K562 (cell line): Measurements from ENCODE around the gene SATB1. TPM values are rescaled to one million over a fixed set of nuclear protein-coding genes. Genes with fewer than 3 reads are reported as not detected.

Experiments
- ATAC-seq: fragments of 200-7000 bp; cut with Tn5 transposase; 3 replicates; pipeline ENCODE4 v1.9.1; 2020; ENCODE audit warnings: moderate library complexity
- BruUV-seq: library from RNA; stranded (reverse); fragments of 400-500 nt; replicated peaks from 2 replicates; lab custom pipeline; 2021; lab: Mats Ljungman, UMichigan
- CTCF ChIA-PET: fragments of 300-600 bp; formaldehyde crosslinking; extraction: SDS; loops from one replicate; lab custom pipeline; 2021; ENCODE audit warnings: low intra/inter-chr PET ratio; lab: Yijun Ruan, JAX
- POLR2A ChIA-PET: fragments of 300-600, 350-650 bp; sonication (Branson Sonifier 250); formaldehyde crosslinking; extraction: SDS; loops from one replicate; lab custom pipeline; 2021; ENCODE audit warnings: antibody characterized with exemption, inconsistent platforms; lab: Yijun Ruan, JAX
- DNase-seq, 4 experiments: peaks; one replicate each; pipeline versions ENCODE4 v3.0.0 to v3.0.0-alpha.2; 2011 to 2018; ENCODE audit warnings: low spot score in 3 of 4, mixed read lengths in 3 of 4; ENCODE audit errors: extremely low read depth in 1 of 4
- FAIRE-seq: peaks from 2 replicates; lab custom pipeline; 2011; peaks lifted over from hg19 to GRCh38; lab: Jason Lieb, UNC
- H2AFZ ChIP-seq: 2 replicates; pipeline ENCODE4 v1.6.0; 2011; ENCODE audit warnings: low read depth, low read length, control low read depth, inconsistent platforms
- H3K27ac ChIP-seq: fragments of 200-600 bp; 3 replicates; pipeline ENCODE4 v1.8.0; 2011; ENCODE audit warnings: low read depth, mild to moderate bottlenecking, control low read depth, inconsistent platforms, low read length, moderate library complexity, mixed read lengths; ENCODE audit errors: extremely low read depth
- H3K27me3 ChIP-seq, 2 experiments: fragments of 300-600 bp in 1 of 2; 2 replicates in 1 of 2; 3 replicates in 1 of 2; pipeline versions ENCODE4 v1.6.0 to v1.8.0; 2011; ENCODE audit warnings: inconsistent platforms in 2 of 2, low read length in 2 of 2, mild to moderate bottlenecking in 1 of 2, mixed read lengths in 1 of 2, moderate library complexity in 1 of 2; ENCODE audit not compliant: control insufficient read depth in 2 of 2, insufficient read depth in 2 of 2
- H3K36me3 ChIP-seq: fragments of 300-600 bp; 3 replicates; pipeline ENCODE4 v1.8.0; 2011; ENCODE audit warnings: mild to moderate bottlenecking, low read length, inconsistent platforms; ENCODE audit not compliant: control insufficient read depth, insufficient read depth
- H3K4me1 ChIP-seq, 2 experiments: fragments of 200-600 bp in 1 of 2; replicated peaks in 1 of 2; 2 replicates in 1 of 2; 3 replicates in 1 of 2; pipeline versions ENCODE4 v1.5.1 to v1.8.0; 2011; ENCODE audit warnings: inconsistent platforms in 2 of 2, low read length in 2 of 2, mild to moderate bottlenecking in 1 of 2, mixed read lengths in 1 of 2, moderate library complexity in 1 of 2; ENCODE audit not compliant: control insufficient read depth in 2 of 2, insufficient read depth in 2 of 2
- H3K4me2 ChIP-seq: 2 replicates; pipeline ENCODE4 v1.6.1; 2011; ENCODE audit warnings: low read length, control low read depth, inconsistent platforms, mixed read lengths; ENCODE audit not compliant: insufficient read depth
- H3K4me3 ChIP-seq: fragments of 200-600 bp; sonication (generic), shearing (Covaris generic); 2 replicates; pipeline ENCODE4 v1.5.1; 2016; ENCODE audit warnings: control low read depth, inconsistent platforms
- H3K79me2 ChIP-seq: fragments of 200-600 bp; 3 replicates; pipeline ENCODE4 v1.8.0; 2011; ENCODE audit warnings: low read length, inconsistent platforms; ENCODE audit not compliant: control insufficient read depth, insufficient read depth
- H3K9ac ChIP-seq, 2 experiments: 2 replicates each; pipeline versions ENCODE4 v1.6.0 to v1.6.1; 2011; ENCODE audit warnings: low read depth in 2 of 2, low read length in 2 of 2, control low read depth in 1 of 2, inconsistent platforms in 1 of 2, mild to moderate bottlenecking in 1 of 2, mixed read lengths in 1 of 2; ENCODE audit not compliant: insufficient read depth in 1 of 2
- H3K9me1 ChIP-seq: one replicate; pipeline ENCODE4 v1.6.0; 2011; ENCODE audit warnings: inconsistent platforms, mild to moderate bottlenecking, low read length, moderate library complexity; ENCODE audit not compliant: control insufficient read depth, insufficient read depth
- H3K9me3 ChIP-seq: replicated peaks from 2 replicates; pipeline ENCODE4 v1.5.1; 2011; ENCODE audit warnings: low read depth, low read length, inconsistent platforms; ENCODE audit not compliant: control insufficient read depth, insufficient read depth
- H4K20me1 ChIP-seq: replicated peaks from 2 replicates; pipeline ENCODE4 v1.6.1; 2011; ENCODE audit warnings: low read length, inconsistent platforms, mixed read lengths; ENCODE audit not compliant: control insufficient read depth, insufficient read depth
- CBX1 ChIP-seq: sonication (generic); IDR thresholded peaks from 2 replicates; pipeline ENCODE4 v1.6.1; 2016; ENCODE audit warnings: antibody characterized with exemption, low read depth, mild to moderate bottlenecking
- RBM14 ChIP-seq: fragments of 200-400 bp; formaldehyde crosslinking; IDR thresholded peaks from 2 replicates; pipeline ENCODE4 v1.6.1; 2018; ENCODE audit warnings: low read depth, mild to moderate bottlenecking, low read length, moderate library complexity, borderline replicate concordance; ENCODE audit not compliant: insufficient read depth
- ZNF274 ChIP-seq: IDR thresholded peaks from 2 replicates; pipeline ENCODE4 v1.6.1; 2011; ENCODE audit warnings: low read depth, mild to moderate bottlenecking, low read length, moderate library complexity, borderline replicate concordance
- ZNF408 ChIP-seq: fragments of 250-450 bp; sonication (Bioruptor Pico); IDR thresholded peaks from 2 replicates; pipeline ENCODE4 v1.4.0; 2020; ENCODE audit warnings: low read depth, mild to moderate bottlenecking, moderate library complexity
- ZNF445 ChIP-seq: fragments of 250-450 bp; sonication (Bioruptor Pico); IDR thresholded peaks from 2 replicates; pipeline ENCODE4 v1.4.0; 2020; ENCODE audit warnings: low read depth, mild to moderate bottlenecking, moderate library complexity
- ZNF551 ChIP-seq: fragments of 250-450 bp; sonication (Bioruptor Pico); IDR thresholded peaks from 2 replicates; pipeline ENCODE4 v1.5.0; 2021; ENCODE audit warnings: mild to moderate bottlenecking, moderate library complexity
- ZNF584 ChIP-seq: fragments of 200-800 bp; sonication (Bioruptor generic); IDR thresholded peaks from 2 replicates; pipeline ENCODE4 v1.6.1; 2016; ENCODE audit warnings: low read depth, mild to moderate bottlenecking, missing genetic modification characterization, missing compliant biosample characterization
- WGBS: fragments of 100-300 bp; shearing (Covaris generic); methylation state at CpG from one replicate; pipeline ENCODE4 v1.1.6; 2016; ENCODE audit warnings: low coverage, mixed read lengths; ENCODE audit not compliant: insufficient coverage; ENCODE audit errors: missing lambda C conversion rate; 5-methylcytosine and 5-hydroxymethylcytosine counted together
- in situ Hi-C: fragments of 300-500 bp; cut with MboI; formaldehyde crosslinking; loops from 4 replicates; pipeline ENCODE4 v1.15.0; 2018; ENCODE audit warnings: inconsistent platforms, mixed read lengths
- intact Hi-C: fragments of 100-400 bp; cut with micrococcal nuclease; formaldehyde crosslinking; loops from 2 replicates; pipeline ENCODE4 v1.14.2; 2022
- polyA plus RNA-seq, 8 experiments: library from polyadenylated mRNA; depleted of rRNA in 4 of 8; stranded (reverse) in 5 of 8; unstranded in 3 of 8; fragments of >200 nt; fragmentation: Nextera tagmentation in 2 of 8; fragmentation: Illumina TruSeq in 1 of 8; extraction: Ambion mirVana in 2 of 8; extraction: Trizol in 1 of 8; gene quantifications; 2 replicates each; pipeline versions ENCODE4 v1.2.1 to v1.2.3, GENCODE V29; 2011 to 2014; ENCODE audit warnings: inconsistent platforms in 1 of 8, missing spikeins in 1 of 8
- total RNA-seq, 7 experiments: library from RNA; depleted of rRNA in 6 of 7; stranded (reverse); fragments of >200 nt in 6 of 7; fragmentation: Illumina TruSeq in 2 of 7; extraction: Trizol in 2 of 7; gene quantifications; 2 replicates each; pipeline versions ENCODE4 v1.2.1 to v1.2.3, GENCODE V29; 2011 to 2021; ENCODE audit warnings: low replicate concordance in 1 of 7
- TF ChIP-seq, protein P1 (sequence below): conservative IDR thresholded peaks from 2 replicates; pipeline ENCODE4 v1.6.1; 2011; ENCODE audit warnings: low read depth, mild to moderate bottlenecking, low read length; ENCODE audit not compliant: control insufficient read depth
- TF ChIP-seq, protein P2 (sequence below): fragments of 450-650 bp; IDR thresholded peaks from 2 replicates; pipeline ENCODE4 v1.6.1; 2014; ENCODE audit warnings: low read depth, mild to moderate bottlenecking, moderate library complexity, borderline replicate concordance
- TF ChIP-seq, protein P3 (sequence below): fragments of 250-450 bp; sonication (Bioruptor Pico); IDR thresholded peaks from 2 replicates; pipeline ENCODE4 v1.4.0; 2020

The SATB1 gene
- total and polyA plus RNA-seq, 9 of the 15 experiments (the other 6 are each of a cell fraction or from before 2014, with no cell fraction given): 0.03 to 2.5 (median 0.15) TPM; not detected in 1

DNA sequence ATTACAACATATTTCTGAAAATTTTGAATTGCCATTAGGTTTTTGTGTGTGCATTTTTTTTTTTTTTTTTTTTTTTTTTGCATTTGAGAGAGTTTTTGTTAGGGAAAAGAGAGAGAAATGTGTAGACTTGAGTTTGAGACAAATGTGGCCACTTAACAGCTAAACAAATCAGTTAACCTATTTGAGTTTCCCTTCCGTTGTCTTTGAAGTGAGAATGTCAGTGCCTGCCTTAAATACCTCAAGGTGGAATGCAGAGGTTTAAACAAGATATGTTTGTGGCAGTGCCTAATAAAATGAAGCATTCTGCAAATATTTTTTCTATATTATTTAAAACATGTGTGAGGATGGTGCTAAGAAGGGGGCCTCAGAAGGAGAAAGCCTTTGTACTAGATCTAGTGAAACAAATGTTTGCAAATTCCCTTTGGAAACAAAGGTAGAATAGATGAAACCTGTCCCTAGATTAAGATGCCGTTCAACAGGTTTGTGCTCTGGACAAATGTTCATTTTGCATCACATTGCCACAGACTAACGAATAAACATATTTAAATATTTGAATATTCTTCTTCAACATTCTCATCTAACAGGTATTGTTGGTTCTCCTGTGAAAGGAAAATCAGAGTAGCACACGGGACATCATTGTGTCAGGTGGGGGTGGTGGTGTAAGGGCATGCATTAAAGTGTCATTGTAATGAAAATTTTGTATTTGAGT is 80.7 kb downstream of the SATB1 start:
- no peaks in the 10 kb centered on the region for H3K9me3 ChIP-seq
- no peak overlapping the region for H3K4me3 ChIP-seq
- no peak overlapping the region for H3K4me2 ChIP-seq
- ChIA-PET POLR2A (no interaction called here), CTCF (no interaction called here)
- intact Hi-C loops (no loop called here), in situ Hi-C loops (no loop called here)
- H3K9ac ChIP-seq: no peak overlapping the region
- H3K4me1 ChIP-seq: no peaks in the 10 kb centered on the region
- BruUV-seq: no TSS peak
- no peaks in the 10 kb centered on the region for H3K27me3 ChIP-seq
- ATAC-seq (no peak), FAIRE-seq (no peak), DNase-seq (no peak)
- no peaks in the 10 kb centered on the region for H3K79me2 ChIP-seq
- WGBS: 3% methylated on average over 4 of the region's 4 CpGs
- no peaks in the 10 kb centered on the region for H3K36me3 ChIP-seq
- no peak overlapping the region for H2AFZ ChIP-seq
- H4K20me1 ChIP-seq: no peaks in the 10 kb centered on the region
- H3K9me1 ChIP-seq: no peaks in the 10 kb centered on the region
- H3K27ac ChIP-seq: no peak overlapping the region
- no peak for TF ChIP-seq CBX1
- TF ChIP-seq, protein P1, sequence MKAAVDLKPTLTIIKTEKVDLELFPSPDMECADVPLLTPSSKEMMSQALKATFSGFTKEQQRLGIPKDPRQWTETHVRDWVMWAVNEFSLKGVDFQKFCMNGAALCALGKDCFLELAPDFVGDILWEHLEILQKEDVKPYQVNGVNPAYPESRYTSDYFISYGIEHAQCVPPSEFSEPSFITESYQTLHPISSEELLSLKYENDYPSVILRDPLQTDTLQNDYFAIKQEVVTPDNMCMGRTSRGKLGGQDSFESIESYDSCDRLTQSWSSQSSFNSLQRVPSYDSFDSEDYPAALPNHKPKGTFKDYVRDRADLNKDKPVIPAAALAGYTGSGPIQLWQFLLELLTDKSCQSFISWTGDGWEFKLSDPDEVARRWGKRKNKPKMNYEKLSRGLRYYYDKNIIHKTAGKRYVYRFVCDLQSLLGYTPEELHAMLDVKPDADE: no peak
- no peak for TF ChIP-seq ZNF584 (CRISPR knock-in tag)
- TF ChIP-seq ZNF274: no peak
- TF ChIP-seq, protein P2, sequence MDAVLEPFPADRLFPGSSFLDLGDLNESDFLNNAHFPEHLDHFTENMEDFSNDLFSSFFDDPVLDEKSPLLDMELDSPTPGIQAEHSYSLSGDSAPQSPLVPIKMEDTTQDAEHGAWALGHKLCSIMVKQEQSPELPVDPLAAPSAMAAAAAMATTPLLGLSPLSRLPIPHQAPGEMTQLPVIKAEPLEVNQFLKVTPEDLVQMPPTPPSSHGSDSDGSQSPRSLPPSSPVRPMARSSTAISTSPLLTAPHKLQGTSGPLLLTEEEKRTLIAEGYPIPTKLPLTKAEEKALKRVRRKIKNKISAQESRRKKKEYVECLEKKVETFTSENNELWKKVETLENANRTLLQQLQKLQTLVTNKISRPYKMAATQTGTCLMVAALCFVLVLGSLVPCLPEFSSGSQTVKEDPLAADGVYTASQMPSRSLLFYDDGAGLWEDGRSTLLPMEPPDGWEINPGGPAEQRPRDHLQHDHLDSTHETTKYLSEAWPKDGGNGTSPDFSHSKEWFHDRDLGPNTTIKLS: no peak
- TF ChIP-seq, protein P3, sequence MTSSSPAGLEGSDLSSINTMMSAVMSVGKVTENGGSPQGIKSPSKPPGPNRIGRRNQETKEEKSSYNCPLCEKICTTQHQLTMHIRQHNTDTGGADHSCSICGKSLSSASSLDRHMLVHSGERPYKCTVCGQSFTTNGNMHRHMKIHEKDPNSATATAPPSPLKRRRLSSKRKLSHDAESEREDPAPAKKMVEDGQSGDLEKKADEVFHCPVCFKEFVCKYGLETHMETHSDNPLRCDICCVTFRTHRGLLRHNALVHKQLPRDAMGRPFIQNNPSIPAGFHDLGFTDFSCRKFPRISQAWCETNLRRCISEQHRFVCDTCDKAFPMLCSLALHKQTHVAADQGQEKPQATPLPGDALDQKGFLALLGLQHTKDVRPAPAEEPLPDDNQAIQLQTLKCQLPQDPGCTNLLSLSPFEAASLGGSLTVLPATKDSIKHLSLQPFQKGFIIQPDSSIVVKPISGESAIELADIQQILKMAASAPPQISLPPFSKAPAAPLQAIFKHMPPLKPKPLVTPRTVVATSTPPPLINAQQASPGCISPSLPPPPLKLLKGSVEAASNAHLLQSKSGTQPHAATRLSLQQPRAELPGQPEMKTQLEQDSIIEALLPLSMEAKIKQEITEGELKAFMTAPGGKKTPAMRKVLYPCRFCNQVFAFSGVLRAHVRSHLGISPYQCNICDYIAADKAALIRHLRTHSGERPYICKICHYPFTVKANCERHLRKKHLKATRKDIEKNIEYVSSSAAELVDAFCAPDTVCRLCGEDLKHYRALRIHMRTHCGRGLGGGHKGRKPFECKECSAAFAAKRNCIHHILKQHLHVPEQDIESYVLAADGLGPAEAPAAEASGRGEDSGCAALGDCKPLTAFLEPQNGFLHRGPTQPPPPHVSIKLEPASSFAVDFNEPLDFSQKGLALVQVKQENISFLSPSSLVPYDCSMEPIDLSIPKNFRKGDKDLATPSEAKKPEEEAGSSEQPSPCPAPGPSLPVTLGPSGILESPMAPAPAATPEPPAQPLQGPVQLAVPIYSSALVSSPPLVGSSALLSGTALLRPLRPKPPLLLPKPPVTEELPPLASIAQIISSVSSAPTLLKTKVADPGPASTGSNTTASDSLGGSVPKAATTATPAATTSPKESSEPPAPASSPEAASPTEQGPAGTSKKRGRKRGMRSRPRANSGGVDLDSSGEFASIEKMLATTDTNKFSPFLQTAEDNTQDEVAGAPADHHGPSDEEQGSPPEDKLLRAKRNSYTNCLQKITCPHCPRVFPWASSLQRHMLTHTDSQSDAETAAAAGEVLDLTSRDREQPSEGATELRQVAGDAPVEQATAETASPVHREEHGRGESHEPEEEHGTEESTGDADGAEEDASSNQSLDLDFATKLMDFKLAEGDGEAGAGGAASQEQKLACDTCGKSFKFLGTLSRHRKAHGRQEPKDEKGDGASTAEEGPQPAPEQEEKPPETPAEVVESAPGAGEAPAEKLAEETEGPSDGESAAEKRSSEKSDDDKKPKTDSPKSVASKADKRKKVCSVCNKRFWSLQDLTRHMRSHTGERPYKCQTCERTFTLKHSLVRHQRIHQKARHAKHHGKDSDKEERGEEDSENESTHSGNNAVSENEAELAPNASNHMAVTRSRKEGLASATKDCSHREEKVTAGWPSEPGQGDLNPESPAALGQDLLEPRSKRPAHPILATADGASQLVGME: no peak
- TF ChIP-seq ZNF551 (CRISPR knock-in tag): no peak
- no peak for TF ChIP-seq ZNF445 (CRISPR knock-in tag)
- no peak for TF ChIP-seq ZNF408 (CRISPR knock-in tag)
- no peak for TF ChIP-seq RBM14
